ENCODE results near the gene ABHD17C. TPM values are rescaled to one million over a fixed set of nuclear protein-coding genes. Genes with fewer than 3 reads are reported as not detected.

Gene ABHD17C
- total RNA-seq, 1 donor from 2014 or later: 12.5 TPM

GRCh38 chr15:80703081-80703480 is 8.0 kb downstream of the ABHD17C start:
- Histone ChIP-seq H3K27ac (no peak overlapping the region), H3K36me3 (no peaks in the 10 kb centered on the region), H3K4me1 (peaks cover 17% of the 10 kb centered on the region), H3K27me3 (no peaks in the 10 kb centered on the region), H3K4me3 (no peak overlapping the region), H3K9me3 (no peaks in the 10 kb centered on the region)
- no peak for DNase-seq (ENCODE audit: extremely low spot score in 2 of 2)
- intact Hi-C loops (cut with DNase I): no loop called here
- TF ChIP-seq POLR2AphosphoS5 (IDR thresholded peaks at IDR 0.05; ENCODE audit: insufficient read depth in 1 of 2, low read depth in 1 of 2) (no peak), POLR2A (IDR thresholded peaks at IDR 0.05) (no peak), CTCF (IDR thresholded peaks at IDR 0.05) (no peak)

GRCh38 chr15:80703965-80704364 is 8.9 kb downstream of the ABHD17C start:
- no peak overlapping the region for H3K27ac ChIP-seq
- no peaks in the 10 kb centered on the region for H3K36me3 ChIP-seq
- no peaks in the 10 kb centered on the region for H3K27me3 ChIP-seq
- H3K4me3 ChIP-seq: no peak overlapping the region
- TF ChIP-seq CTCF (IDR thresholded peaks at IDR 0.05) (no peak), POLR2A (IDR thresholded peaks at IDR 0.05) (no peak), POLR2AphosphoS5 (IDR thresholded peaks at IDR 0.05; ENCODE audit: insufficient read depth in 1 of 2, low read depth in 1 of 2) (no peak)
- H3K4me1 ChIP-seq: peaks cover 17% of the 10 kb centered on the region
- intact Hi-C loops (cut with DNase I): no loop called here
- no peaks in the 10 kb centered on the region for H3K9me3 ChIP-seq
- DNase-seq (ENCODE audit: extremely low spot score in 2 of 2): no peak

GRCh38 chr15:80706161-80706560 is 11.1 kb downstream of the ABHD17C start:
- intact Hi-C loops (cut with DNase I): no loop called here
- Histone ChIP-seq H3K36me3 (no peaks in the 10 kb centered on the region), H3K9me3 (no peaks in the 10 kb centered on the region), H3K4me3 (no peak overlapping the region), H3K4me1 (peaks cover 24% of the 10 kb centered on the region), H3K27ac (no peak overlapping the region), H3K27me3 (no peaks in the 10 kb centered on the region)
- TF ChIP-seq CTCF (IDR thresholded peaks at IDR 0.05) (no peak), POLR2A (IDR thresholded peaks at IDR 0.05) (no peak), POLR2AphosphoS5 (IDR thresholded peaks at IDR 0.05; ENCODE audit: insufficient read depth in 1 of 2, low read depth in 1 of 2) (no peak)
- DNase-seq (ENCODE audit: extremely low spot score in 2 of 2): no peak

GRCh38 chr15:80709542-80709941 is 14.4 kb downstream of the ABHD17C start:
- H3K4me1 ChIP-seq: peaks cover 8% of the 10 kb centered on the region
- H3K4me3 ChIP-seq: no peak overlapping the region
- TF ChIP-seq POLR2A (IDR thresholded peaks at IDR 0.05) (no peak), POLR2AphosphoS5 (IDR thresholded peaks at IDR 0.05; ENCODE audit: insufficient read depth in 1 of 2, low read depth in 1 of 2) (peak in 1 of 2 donors; percentile 46)
- H3K36me3 ChIP-seq: no peaks in the 10 kb centered on the region
- intact Hi-C loops (cut with DNase I): no loop called here
- H3K9me3 ChIP-seq: no peaks in the 10 kb centered on the region
- no peak overlapping the region for H3K27ac ChIP-seq
- no peak for DNase-seq (ENCODE audit: extremely low spot score in 2 of 2)
- no peaks in the 10 kb centered on the region for H3K27me3 ChIP-seq

- intact Hi-C loops (cut with DNase I): no loop called here
- Histone ChIP-seq H3K36me3 (no peaks in the 10 kb centered on the region), H3K4me3 (no peak overlapping the region), H3K27ac (no peak overlapping the region), H3K4me1 (peaks cover 8% of the 10 kb centered on the region), H3K9me3 (no peaks in the 10 kb centered on the region), H3K27me3 (no peaks in the 10 kb centered on the region)
- TF ChIP-seq POLR2AphosphoS5 (IDR thresholded peaks at IDR 0.05; ENCODE audit: insufficient read depth in 1 of 2, low read depth in 1 of 2) (no peak), CTCF (IDR thresholded peaks at IDR 0.05) (no peak), POLR2A (IDR thresholded peaks at IDR 0.05) (no peak)
- no peak for DNase-seq (ENCODE audit: extremely low spot score in 2 of 2)
These were observed 15.8 kb downstream of the ABHD17C start for GRCh38 chr15:80710635-80711554.

Data from vagina (tissue), 2 donors.